IPS-18c (cell line): ENCODE results near the gene FAM47E.

Experiments used
- H3K4me3 ChIP-seq: 2 replicates; pipeline ENCODE4 v1.7.0; 2013; ENCODE audit warnings: low read depth, mild to moderate bottlenecking, low read length, moderate library complexity; ENCODE audit not compliant: insufficient read depth
- H3K9me3 ChIP-seq: one replicate; pipeline ENCODE4 v1.6.1; 2013; ENCODE audit warnings: mild to moderate bottlenecking, low read length, moderate library complexity; ENCODE audit not compliant: control insufficient read depth, insufficient read depth

The FAM47E gene

GRCh38 chr4:76251441-76252270, at the start of gene FAM47E:
Gene FAM47E, plus strand, starts transcription at chr4:76251721. Its CDS starts 26 bp downstream, at chr4:76251747.
- peak within 1 kb of the TSS; percentile 66 for H3K4me3 ChIP-seq
- no peaks in the 10 kb centered on the region for H3K9me3 ChIP-seq

- Histone ChIP-seq H3K4me3 (no peak overlapping the region), H3K9me3 (no peaks in the 10 kb centered on the region)
Measured at GRCh38 chr4:76203541-76203940, 48.0 kb upstream of the FAM47E start.

DNA sequence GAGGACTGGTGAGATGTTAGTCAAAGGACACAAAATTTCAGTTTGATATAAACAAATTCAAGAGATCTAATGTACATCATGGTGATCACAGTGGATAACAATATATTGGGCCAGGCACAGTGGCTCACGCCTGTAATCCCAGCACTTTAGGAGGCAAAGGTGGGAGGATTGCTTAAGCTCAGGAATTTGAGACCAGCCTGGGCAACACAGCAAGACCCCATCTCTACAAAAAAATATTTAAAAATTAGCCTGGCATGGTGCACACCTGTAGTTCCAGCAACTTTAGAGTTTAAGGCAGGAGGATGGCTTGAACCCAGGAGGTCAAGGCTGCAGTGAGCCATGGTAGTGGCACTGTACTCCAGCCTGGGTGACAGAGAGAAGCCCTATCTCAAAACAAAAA, 46.6 kb upstream of the FAM47E start:
- H3K9me3 ChIP-seq = no peaks in the 10 kb centered on the region
- no peak overlapping the region for H3K4me3 ChIP-seq

GRCh38 chr4:76205476-76205875, 46.0 kb upstream of the FAM47E start:
- no peak overlapping the region for H3K4me3 ChIP-seq
- H3K9me3 ChIP-seq = no peaks in the 10 kb centered on the region

DNA sequence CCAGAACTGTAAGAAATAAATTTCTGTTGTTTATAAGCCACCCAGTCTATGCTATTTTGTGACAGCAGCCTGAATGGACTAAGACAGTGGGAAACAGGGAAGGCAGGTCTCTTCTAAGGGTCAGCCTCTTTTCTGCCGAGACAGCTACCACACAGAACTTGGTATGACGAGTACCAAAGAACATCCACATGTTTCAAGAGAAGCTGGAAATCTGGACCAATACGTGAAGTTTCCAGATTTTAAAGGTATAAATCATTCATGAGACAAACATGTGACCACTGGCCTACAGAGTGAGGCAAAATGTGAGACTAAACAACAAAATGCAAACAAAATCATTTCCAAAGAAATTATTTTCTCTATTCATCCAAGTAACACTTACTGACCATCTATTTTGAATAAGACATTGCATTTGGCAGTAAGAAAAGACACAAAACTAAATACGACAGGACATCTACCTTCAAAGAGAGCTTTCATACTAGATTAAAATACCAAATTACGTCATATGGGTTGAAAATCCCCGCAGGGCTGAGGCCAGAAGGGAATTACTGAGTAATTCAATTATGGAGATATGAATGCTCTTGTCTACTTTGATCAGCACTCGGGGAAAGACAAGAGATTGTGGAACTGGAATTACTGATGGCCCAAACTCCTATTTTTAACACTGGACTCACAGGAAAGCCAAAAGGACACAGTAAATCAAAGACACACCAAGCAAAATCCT, 45.1 kb upstream of the FAM47E start:
- H3K4me3 ChIP-seq = no peak overlapping the region
- H3K9me3 ChIP-seq = no peaks in the 10 kb centered on the region

GRCh38 chr4:76207549-76207948, 44.0 kb upstream of the FAM47E start:
- no peaks in the 10 kb centered on the region for H3K9me3 ChIP-seq
- no peak overlapping the region for H3K4me3 ChIP-seq

- H3K9me3 ChIP-seq = no peaks in the 10 kb centered on the region
- H3K4me3 ChIP-seq = no peak overlapping the region
Measured at GRCh38 chr4:76208005-76208765, 43.3 kb upstream of the FAM47E start.

DNA sequence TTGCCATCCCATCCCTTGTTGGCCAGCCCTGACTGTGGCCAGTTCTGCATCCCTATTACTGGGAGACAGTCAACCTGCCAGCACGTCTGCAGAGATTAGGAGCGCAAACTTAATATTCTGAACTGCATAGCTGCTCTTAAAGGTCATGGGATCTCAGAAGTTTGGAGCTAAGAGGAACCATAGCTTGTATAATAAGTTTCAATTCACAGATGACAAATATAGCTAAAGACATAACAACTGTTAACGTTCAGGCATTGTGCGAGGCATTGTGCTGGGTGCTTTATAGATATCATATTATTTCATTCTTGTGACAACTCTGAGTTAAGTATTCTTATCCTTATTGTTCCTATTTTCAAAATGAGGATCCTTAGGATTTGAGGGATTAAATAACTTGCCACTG, 41.6 kb upstream of the FAM47E start:
- H3K4me3 ChIP-seq = no peak overlapping the region
- H3K9me3 ChIP-seq = no peaks in the 10 kb centered on the region

DNA sequence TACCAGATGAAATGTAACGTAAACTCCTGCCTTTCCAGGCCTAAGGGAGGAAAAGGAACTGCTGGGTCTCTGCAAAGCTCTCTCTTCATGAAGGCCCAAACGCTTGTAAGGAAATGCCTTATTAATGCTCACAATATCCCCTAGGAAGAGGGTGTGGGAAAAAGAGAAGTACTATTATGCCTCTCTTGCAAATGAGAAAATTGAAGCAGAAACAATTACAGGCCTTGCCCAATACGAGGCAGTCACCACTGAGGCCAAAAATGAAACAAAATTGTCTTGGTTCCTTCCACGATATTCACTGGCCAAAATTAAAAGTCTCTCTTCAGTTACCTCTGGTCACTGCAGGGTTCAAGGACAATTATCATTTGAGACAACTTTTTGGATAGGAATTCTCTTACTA, 41.1 kb upstream of the FAM47E start:
- Histone ChIP-seq H3K4me3 (no peak overlapping the region), H3K9me3 (no peaks in the 10 kb centered on the region)

GRCh38 chr4:76211769-76212708, 39.5 kb upstream of the FAM47E start:
- peak overlapping the region; percentile 82; the same call in 1 of the 2 replicates for H3K4me3 ChIP-seq
- no peaks in the 10 kb centered on the region for H3K9me3 ChIP-seq

DNA sequence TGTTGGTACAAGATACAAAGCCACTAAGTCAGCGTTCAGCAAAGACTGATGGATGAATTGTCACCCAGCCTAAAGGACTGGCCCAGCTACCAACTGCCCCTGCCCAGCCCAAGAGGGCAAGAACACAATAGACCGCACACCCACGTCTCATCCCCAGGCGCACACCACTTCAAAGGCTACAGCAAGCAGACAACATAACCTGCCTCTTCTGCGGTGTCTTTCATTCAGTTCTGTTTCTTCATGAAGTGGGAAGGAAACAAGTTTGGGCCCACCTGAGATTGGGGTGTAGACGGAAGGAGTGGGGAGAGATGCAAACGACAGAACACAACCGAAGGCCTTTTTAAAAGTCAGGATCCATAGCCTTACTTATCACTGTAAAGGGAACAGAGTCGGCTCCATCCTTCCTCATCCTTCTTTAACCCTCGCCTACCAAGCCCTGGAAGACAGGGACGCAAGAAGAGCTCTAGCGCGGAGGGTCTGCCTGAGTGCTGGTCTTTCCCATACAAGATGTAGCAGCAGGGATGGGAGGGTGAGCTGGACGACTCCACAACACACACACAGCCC, 38.6 kb upstream of the FAM47E start:
- peak overlapping the region; percentile 82 for H3K4me3 ChIP-seq
- H3K9me3 ChIP-seq = no peaks in the 10 kb centered on the region

DNA sequence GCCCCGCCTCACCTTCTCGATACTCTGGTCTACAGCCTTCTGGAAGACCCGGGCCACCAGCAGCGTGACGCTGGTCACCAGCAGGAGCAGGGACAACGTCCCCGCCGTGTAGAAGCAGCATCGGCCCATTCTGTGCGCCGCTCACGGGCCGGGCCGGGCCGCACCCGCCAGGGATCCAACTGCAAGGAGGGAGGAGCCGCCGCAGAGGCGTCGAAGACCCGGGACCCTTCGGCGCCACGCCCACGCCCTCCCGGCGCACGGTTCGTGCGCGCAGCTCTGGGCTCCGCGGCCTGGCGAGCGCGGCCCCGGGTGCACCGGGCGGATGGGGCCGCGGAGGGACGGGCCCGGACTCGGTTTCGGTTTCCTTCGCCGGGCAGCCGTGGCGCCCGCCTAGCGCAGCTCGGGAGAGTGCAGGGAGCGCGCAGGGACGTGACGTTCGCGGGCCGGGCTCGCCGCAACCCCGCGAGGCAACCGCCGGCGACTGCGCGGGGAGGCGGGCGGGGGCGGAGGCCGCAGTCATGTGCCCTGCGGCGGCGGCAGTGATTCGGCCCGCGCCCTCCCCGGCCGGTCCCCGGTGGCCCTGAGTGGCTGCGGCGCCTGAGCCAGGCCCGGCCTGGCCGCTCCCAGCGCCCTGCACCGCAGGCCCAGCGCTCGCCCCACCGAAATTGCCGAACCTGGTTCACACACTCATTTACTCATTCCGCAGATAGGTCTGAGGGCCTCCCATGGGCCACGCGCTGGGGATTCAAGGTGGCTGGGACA, 37.9 kb upstream of the FAM47E start, which contains the start of gene SCARB2:
Gene SCARB2 (minus strand): TSS at position 410 of the 762 bp plus-strand sequence. CDS start 281 bp downstream, at position 129.
- Histone ChIP-seq H3K4me3 (peak within 1 kb of the TSS; percentile 82), H3K9me3 (no peaks in the 10 kb centered on the region)

DNA sequence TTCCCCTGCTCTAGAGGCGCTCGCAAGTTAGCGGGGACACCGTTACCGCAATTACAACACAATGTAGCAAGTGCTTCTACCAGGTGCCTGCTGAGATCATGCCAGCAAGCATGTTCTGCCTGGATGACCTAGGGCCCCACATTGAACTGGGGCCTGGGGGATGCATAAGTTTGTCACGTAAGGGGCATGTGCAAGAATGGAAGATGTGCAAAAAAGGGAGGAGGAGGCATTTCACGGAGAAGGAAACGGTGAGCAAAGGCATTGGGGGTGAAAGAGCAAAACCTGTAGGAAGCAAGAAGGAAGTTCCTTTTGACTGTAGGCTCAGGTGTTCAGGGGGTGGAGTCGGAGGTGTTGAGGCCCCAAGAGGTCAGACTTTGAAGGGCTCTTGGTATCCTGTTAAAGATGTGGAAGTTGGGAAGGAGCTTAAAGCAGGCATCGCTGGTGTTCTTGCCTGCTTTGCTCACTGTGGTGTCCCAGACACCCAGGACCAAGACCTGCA, 37.3 kb upstream of the FAM47E start:
- H3K9me3 ChIP-seq = no peaks in the 10 kb centered on the region
- H3K4me3 ChIP-seq = peak overlapping the region; percentile 82

DNA sequence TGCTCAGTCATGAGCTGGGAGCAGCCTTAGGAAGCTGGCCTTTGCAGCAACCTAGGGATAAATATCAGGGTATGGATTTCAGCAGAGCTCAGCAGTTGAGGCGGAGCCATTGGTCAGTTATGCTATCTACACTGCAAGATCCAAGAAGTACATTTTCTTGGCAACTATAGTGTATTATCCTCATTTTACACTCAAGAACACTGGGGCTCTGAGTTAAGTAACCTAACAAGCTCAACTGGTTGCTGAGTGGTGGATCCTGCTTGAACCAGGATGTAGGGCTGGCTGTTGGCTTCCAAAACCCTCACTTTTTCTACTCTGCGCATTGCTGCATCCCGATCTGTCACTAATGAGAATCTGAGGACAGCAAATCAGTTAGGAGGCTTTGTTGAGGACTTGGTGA, 36.4 kb upstream of the FAM47E start:
- H3K4me3 ChIP-seq = no peak overlapping the region
- no peaks in the 10 kb centered on the region for H3K9me3 ChIP-seq

DNA sequence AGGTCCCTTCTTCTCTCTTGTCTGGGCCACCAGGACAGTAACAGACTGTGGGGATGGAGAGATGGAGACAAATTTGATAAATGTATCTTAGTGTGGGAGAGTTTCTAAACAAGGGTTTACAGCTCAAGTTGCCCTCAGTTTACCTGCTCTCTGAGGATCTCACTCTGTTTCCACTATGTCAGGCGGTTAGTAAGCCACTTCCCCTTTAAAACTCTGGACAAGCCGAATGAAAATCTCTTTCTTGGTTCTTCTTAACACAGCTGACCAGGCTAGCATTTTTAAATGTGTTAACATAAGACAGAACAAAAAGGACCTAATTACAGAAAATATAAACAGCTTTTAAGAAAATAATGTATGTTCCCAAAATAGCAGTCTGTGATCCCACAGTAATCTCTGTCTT, 35.0 kb upstream of the FAM47E start:
- Histone ChIP-seq H3K9me3 (no peaks in the 10 kb centered on the region), H3K4me3 (no peak overlapping the region)
